GM12872 (cell line): ENCODE measurements around the gene ATP2B2.

Experiments
- TF ChIP-seq, protein P1 (sequence below): IDR thresholded peaks from 3 replicates; pipeline ENCODE4 v1.5.1; 2011; ENCODE audit warnings: low read depth, mild to moderate bottlenecking, low read length, moderate library complexity; ENCODE audit not compliant: insufficient read depth

Gene ATP2B2

DNA sequence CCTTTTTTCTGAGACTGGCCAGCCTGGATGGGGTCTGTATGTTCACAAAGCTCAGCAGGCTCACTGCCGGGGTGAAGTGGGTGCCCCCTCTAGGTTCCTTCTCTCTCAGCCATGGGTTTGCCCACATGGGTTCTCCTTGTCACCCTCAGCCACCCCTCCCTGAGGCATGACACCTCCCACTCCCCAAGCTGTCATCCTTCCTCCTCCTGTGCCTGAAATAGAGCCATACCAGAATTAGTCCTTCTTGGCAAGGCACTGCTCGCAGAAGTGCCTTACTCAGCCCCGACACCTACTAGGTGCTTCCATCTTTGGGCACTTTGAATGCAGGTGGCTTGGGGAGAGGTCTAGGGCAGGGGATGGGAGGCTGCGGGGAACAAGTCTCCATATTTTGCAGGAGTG is 121.5 kb downstream of the ATP2B2 start:
- TF ChIP-seq, protein P1, sequence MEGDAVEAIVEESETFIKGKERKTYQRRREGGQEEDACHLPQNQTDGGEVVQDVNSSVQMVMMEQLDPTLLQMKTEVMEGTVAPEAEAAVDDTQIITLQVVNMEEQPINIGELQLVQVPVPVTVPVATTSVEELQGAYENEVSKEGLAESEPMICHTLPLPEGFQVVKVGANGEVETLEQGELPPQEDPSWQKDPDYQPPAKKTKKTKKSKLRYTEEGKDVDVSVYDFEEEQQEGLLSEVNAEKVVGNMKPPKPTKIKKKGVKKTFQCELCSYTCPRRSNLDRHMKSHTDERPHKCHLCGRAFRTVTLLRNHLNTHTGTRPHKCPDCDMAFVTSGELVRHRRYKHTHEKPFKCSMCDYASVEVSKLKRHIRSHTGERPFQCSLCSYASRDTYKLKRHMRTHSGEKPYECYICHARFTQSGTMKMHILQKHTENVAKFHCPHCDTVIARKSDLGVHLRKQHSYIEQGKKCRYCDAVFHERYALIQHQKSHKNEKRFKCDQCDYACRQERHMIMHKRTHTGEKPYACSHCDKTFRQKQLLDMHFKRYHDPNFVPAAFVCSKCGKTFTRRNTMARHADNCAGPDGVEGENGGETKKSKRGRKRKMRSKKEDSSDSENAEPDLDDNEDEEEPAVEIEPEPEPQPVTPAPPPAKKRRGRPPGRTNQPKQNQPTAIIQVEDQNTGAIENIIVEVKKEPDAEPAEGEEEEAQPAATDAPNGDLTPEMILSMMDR: no peak

DNA sequence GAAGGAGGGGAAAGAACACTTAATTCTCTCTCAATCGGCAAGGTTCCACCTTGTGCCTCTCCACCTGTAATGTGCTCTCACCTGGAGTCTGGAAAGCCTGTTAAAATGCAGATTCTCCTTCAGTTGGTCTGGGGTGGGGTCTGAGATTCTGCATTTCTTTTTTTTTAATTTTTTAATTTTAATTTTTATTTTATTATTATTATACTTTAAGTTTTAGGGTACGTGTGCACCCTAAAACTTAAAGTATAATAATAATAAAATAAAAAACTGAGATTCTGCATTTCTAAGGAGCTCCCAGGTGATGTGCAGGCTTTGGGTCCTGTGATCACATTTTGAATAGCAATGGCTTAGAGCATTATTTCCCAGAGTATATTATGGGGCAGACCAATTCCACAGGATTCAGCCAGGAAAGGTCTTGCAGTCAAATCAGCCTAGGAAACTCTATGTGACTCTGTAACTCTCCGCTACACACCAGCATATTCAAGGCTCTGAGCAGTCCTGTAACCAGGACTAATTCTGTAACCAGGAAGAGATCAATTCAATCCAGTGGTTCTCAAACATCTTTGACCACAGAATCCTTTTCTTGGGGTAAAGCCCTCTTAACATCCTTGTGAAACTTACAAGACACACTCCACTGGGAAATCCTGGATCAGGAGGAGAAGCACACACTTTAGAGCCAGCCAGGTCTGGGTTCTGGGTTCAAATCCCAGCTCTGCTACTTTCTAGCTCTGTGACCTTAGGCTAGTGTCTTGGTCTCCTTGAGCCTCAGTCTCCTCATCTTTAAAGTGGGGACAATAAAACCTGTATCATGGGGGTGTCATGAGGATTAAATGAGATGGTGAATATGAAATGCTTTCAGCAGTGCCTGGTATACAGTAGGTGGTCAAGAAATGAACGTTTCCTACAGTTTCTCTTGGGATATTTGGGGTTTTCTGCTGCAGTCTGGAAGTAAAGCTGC is 122.2 kb downstream of the ATP2B2 start:
- TF ChIP-seq, protein P1: no peak

DNA sequence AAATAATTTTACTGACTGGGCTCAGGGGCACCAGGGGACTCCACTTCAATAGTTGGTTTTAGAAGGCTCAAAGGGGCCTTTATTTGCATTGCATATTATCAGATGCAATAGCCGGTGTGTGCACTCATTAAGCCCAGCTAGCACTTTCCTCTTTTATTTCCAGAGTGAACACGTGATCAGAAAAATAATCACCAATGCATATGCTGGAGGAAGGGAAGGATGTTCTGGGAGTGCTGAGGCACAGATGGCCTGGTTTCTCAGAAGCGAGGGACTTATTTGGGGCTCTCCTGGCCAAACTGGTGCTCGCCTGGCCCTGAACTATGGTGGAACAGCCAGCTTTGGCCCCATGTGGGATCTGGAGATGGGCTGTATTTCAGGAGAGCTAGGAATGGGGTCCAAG is 124.0 kb downstream of the ATP2B2 start:
- TF ChIP-seq, protein P1: no peak

DNA sequence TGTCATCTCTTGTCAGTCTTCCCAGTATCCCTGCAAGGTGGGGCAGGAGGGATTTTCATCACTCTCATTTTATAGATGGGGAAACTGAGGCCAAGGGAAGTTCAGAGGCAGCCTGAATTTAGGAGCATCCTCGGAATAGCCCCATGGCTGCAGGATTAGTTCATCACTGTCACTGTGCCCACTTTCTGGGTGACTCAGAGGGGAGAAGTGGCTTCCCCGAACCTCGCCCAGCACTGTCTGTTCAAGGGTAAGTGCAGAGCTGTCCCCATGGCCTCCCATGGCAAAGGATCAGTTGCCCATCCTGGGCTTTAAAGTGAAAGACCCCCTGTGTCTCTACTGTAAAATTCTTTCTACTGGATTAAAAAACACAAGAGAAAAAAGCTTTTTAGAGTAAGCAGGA is 124.5 kb downstream of the ATP2B2 start:
- TF ChIP-seq, protein P1: no peak

DNA sequence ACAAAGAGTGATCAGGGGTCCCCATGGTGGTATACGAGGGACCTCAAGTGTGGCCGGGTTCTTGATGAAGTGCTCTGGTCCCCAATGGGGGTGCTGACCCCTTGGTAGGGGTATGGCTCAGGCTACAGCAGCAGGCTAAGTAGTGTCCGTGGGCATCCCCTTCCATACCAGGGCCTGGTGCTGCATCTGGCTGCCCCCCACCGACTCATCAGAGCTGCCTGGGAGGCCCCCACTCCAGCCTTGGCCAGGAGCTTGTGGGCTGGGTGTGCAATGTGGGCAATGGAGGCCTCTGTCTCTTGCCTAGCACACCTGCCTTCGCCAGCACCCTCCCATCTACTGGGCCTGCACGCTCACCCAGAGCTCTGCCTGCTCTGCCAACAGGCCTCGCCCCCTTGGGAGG is 125.4 kb downstream of the ATP2B2 start:
- TF ChIP-seq, protein P1: no peak

DNA sequence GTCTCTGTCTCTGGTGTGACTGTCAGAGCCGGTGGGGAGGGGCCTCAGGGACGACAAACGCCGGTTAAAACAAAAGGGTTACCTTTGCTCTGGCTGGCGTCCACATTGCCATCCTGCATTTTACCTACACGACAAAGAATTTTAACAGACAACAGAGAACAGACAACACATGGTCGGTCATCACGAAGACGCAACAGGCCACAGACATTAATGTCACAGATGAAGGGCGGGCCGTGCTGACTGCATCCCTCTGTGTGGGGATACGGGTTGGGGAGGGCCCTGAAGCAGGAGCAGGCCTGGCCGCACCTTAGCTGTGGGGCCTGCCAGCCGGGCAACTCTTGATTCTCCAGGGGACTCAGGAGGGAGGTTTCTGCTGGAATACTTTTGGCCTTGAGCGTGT is 126.2 kb downstream of the ATP2B2 start:
- TF ChIP-seq, protein P1: no peak

DNA sequence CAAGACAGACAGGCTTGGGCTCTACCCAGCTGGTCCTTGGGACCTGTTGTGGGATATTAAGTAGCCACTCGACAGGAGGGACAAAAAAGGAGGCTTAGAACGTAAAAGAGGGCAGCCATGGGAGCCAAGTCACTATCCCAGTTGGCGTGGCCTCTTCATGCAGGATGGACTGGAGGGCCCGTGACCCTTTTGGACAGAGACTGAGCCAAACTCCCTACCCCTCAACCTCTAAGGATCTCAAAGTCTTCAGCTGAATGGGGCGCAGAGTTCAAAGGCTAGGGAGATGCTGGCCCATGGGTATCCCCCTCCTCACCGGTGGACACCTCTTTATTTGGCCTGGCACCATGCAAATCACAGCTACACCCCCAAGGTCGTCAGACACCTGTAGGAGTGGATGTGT is 126.6 kb downstream of the ATP2B2 start:
- TF ChIP-seq, protein P1: no peak
